GM12878 (cell line): ENCODE measurements around the gene TNFRSF6B. TPM values are rescaled to one million over a fixed set of nuclear protein-coding genes. Genes with fewer than 3 reads are reported as not detected.

Experiments used
- ELK1 ChIP-seq: IDR thresholded peaks from 2 replicates; pipeline ENCODE4 v1.6.1; 2012; ENCODE audit warnings: low read depth, low read length, improper control_type of control experiment
- EP300 ChIP-seq, 2 experiments: fragments of 150-350 bp in 1 of 2; IDR thresholded peaks; 2 replicates each; pipeline ENCODE4 v1.6.1; 2011 to 2012; ENCODE audit warnings: low read depth in 2 of 2, low read length in 2 of 2, borderline replicate concordance in 1 of 2, improper control_type of control experiment in 1 of 2, inconsistent platforms in 1 of 2; ENCODE audit not compliant: control insufficient read depth in 1 of 2
- ESRRA ChIP-seq: IDR thresholded peaks from 2 replicates; pipeline ENCODE4 v1.6.1; 2012; ENCODE audit warnings: mild to moderate bottlenecking, low read length, improper control_type of control experiment
- FOS ChIP-seq: IDR thresholded peaks from 3 replicates; pipeline ENCODE4 v1.6.1; 2011; ENCODE audit warnings: borderline replicate concordance; ENCODE audit not compliant: insufficient read length; ENCODE audit errors: extremely low read depth
- GATAD2B ChIP-seq: fragments of 450-650 bp; conservative IDR thresholded peaks from 2 replicates; pipeline ENCODE4 v1.6.1; 2017; ENCODE audit warnings: low read depth, mild to moderate bottlenecking, moderate library complexity
- HCFC1 ChIP-seq: fragments of 150-350 bp; IDR thresholded peaks from 2 replicates; pipeline ENCODE4 v1.6.1; 2014; ENCODE audit warnings: low read length
- HSF1 ChIP-seq: fragments of 150-350 bp; IDR thresholded peaks from 2 replicates; pipeline ENCODE4 v1.6.1; 2014; ENCODE audit warnings: mild to moderate bottlenecking, low read depth, low read length
- IRF3 ChIP-seq: fragments of 450-650 bp; IDR thresholded peaks from 2 replicates; pipeline ENCODE4 v1.6.1; 2014; ENCODE audit warnings: mild to moderate bottlenecking
- MEF2A ChIP-seq: IDR thresholded peaks from 2 replicates; pipeline ENCODE4 v1.6.1; 2011; ENCODE audit warnings: low read depth, mild to moderate bottlenecking, low read length, moderate library complexity; ENCODE audit not compliant: insufficient read depth
- NFYA ChIP-seq: IDR thresholded peaks from 2 replicates; pipeline ENCODE4 v1.6.1; 2011; ENCODE audit warnings: low read depth, mild to moderate bottlenecking, low read length, improper control_type of control experiment, borderline replicate concordance
- NR2C1 ChIP-seq: fragments of 450-650 bp; IDR thresholded peaks from 2 replicates; pipeline ENCODE4 v1.6.1; 2017; ENCODE audit warnings: antibody characterized with exemption, mild to moderate bottlenecking, moderate library complexity
- NR2F1 ChIP-seq: fragments of 450-650 bp; conservative IDR thresholded peaks from 2 replicates; pipeline ENCODE4 v1.6.1; 2017; ENCODE audit warnings: mild to moderate bottlenecking
- PAX5 ChIP-seq: IDR thresholded peaks from 2 replicates; pipeline ENCODE4 v1.6.1; 2011; ENCODE audit warnings: low read depth, low read length, borderline replicate concordance
- POLR2A ChIP-seq: IDR thresholded peaks from 2 replicates; pipeline ENCODE4 v1.6.1; 2011; ENCODE audit warnings: low read depth, mild to moderate bottlenecking, low read length
- RAD51 ChIP-seq: fragments of 450-650 bp; IDR thresholded peaks from 2 replicates; pipeline ENCODE4 v1.6.1; 2016; ENCODE audit warnings: moderate library complexity, mild to moderate bottlenecking, inconsistent platforms
- RFX5 ChIP-seq: IDR thresholded peaks from 2 replicates; pipeline ENCODE4 v1.6.1; 2011; ENCODE audit warnings: low read depth, low read length, improper control_type of control experiment
- SMC3 ChIP-seq: IDR thresholded peaks from 2 replicates; pipeline ENCODE4 v1.6.1; 2011; ENCODE audit warnings: low read length, improper control_type of control experiment, borderline replicate concordance
- STAT3 ChIP-seq: IDR thresholded peaks from 2 replicates; pipeline ENCODE4 v1.6.1; 2011; ENCODE audit warnings: low read depth, low read length, improper control_type of control experiment
- TAF1 ChIP-seq: IDR thresholded peaks from 2 replicates; pipeline ENCODE4 v1.6.1; 2011; ENCODE audit warnings: mild to moderate bottlenecking, low read depth, low read length, borderline replicate concordance
- TCF7 ChIP-seq: IDR thresholded peaks from 2 replicates; pipeline ENCODE4 v1.6.1; 2014; ENCODE audit warnings: antibody characterized with exemption, borderline replicate concordance
- WRNIP1 ChIP-seq: IDR thresholded peaks from 2 replicates; pipeline ENCODE4 v1.6.1; 2011; ENCODE audit warnings: low read depth, low read length, improper control_type of control experiment, borderline replicate concordance
- YY1 ChIP-seq: IDR thresholded peaks from 2 replicates; pipeline ENCODE4 v1.6.1; 2011; ENCODE audit warnings: low read depth, mild to moderate bottlenecking, low read length
- ZBTB11 ChIP-seq: fragments of 450-650 bp; formaldehyde crosslinking; IDR thresholded peaks from 2 replicates; pipeline ENCODE4 v1.5.0; 2022; ENCODE audit warnings: mild to moderate bottlenecking, missing genetic modification characterization
- ZNF217 ChIP-seq: fragments of 450-650 bp; IDR thresholded peaks from 2 replicates; pipeline ENCODE4 v1.6.1; 2017; ENCODE audit warnings: antibody characterized with exemption, mild to moderate bottlenecking
- ZZZ3 ChIP-seq: IDR thresholded peaks from 2 replicates; pipeline ENCODE4 v1.6.1; 2011; ENCODE audit warnings: low read depth; ENCODE audit not compliant: control insufficient read depth, insufficient read length
- polyA plus RNA-seq, 11 experiments: library from polyadenylated mRNA; depleted of rRNA in 4 of 11; unstranded in 6 of 11; stranded (reverse) in 5 of 11; fragments of >200 nt; fragmentation: Nextera tagmentation in 4 of 11; fragmentation: Illumina TruSeq in 1 of 11; extraction: Ambion mirVana in 4 of 11; extraction: Trizol in 1 of 11; gene quantifications; 1 replicate in 1 of 11; 2 replicates in 10 of 11; pipeline versions ENCODE4 v1.2.1 to v1.2.3, GENCODE V29; 2011 to 2016; ENCODE audit warnings: inconsistent platforms in 2 of 11, missing spikeins in 2 of 11, low read depth in 1 of 11
- total RNA-seq, 4 experiments: library from RNA; depleted of rRNA in 3 of 4; stranded (reverse); fragments of >200 nt in 3 of 4; fragmentation: Illumina TruSeq in 1 of 4; extraction: Trizol in 1 of 4; gene quantifications; 2 replicates each; pipeline versions ENCODE4 v1.2.1 to v1.2.3, GENCODE V29; 2013 to 2021

The TNFRSF6B gene
- total and polyA plus RNA-seq, 10 of the 15 experiments (the other 5 are each of a cell fraction or from before 2014, with no cell fraction given), result 0.67 to 2.2 (median 1.8) TPM; not detected in 7

GRCh38 chr20:63657937-63658748 lies 38.3 kb upstream of the TNFRSF6B start, which contains the start of gene RTEL1 (continued):
- TF ChIP-seq IRF3 (no peak), MEF2A (no peak), EP300 (IDR thresholded peaks at IDR 0.05; ENCODE audit: borderline replicate concordance in 1 of 2, control insufficient read depth in 1 of 2, low read depth in 2 of 2, low read length in 2 of 2) (no peak), HSF1 (0 out of 2 replicates have a peak, but pooled peaks have one; percentile 16), ZZZ3 (no peak), NR2C1 (peak; percentile 94), POLR2A (no peak; the same call in none of the 2 replicates), YY1 (peak; percentile 88), SMC3 (peak; percentile 7), TCF7 (no peak), NFYA (no peak), WRNIP1 (0 out of 2 replicates have a peak, but pooled peaks have one; percentile 89), ESRRA (no peak), ZNF217 (peak; percentile 62; the same call in 1 of the 2 replicates), FOS (no peak), PAX5 (no peak), NR2F1 (peak; percentile 86), HCFC1 (peak; percentile 89), GATAD2B (peak; percentile 63), TAF1 (peak; percentile 81; the same call in 1 of the 2 replicates), RAD51 (no peak), STAT3 (no peak), RFX5 (no peak), ELK1 (peak; percentile 78), ZBTB11 (peak; percentile 95)
